Measurements from ENCODE around the gene PSMD1.

The PSMD1 gene

GRCh38 chr2:231047923-231048915 is 8.4 kb upstream of the PSMD1 start:
- Histone ChIP-seq H3K36me3 (ENCODE audit: control insufficient read depth in 1 of 2, insufficient read depth in 2 of 2, low read length in 2 of 2) (no peaks in the 10 kb centered on the region), H3K4me3 (ENCODE audit: low read depth in 1 of 2, low read length in 2 of 2) (no peak overlapping the region), H3K9me3 (ENCODE audit: control insufficient read depth in 1 of 2, low read length in 2 of 2) (no peaks in the 10 kb centered on the region), H3K27me3 (ENCODE audit: low read depth, low read length) (no peaks in the 10 kb centered on the region), H3K4me1 (ENCODE audit: control insufficient read depth in 1 of 2, insufficient read depth in 2 of 2, low read length in 2 of 2) (no peaks in the 10 kb centered on the region), H3K27ac (ENCODE audit: low read length) (no peak overlapping the region)

GRCh38 chr2:231049286-231050017 is 7.2 kb upstream of the PSMD1 start:
- Histone ChIP-seq H3K36me3 (ENCODE audit: control insufficient read depth in 1 of 2, insufficient read depth in 2 of 2, low read length in 2 of 2) (no peaks in the 10 kb centered on the region), H3K9me3 (ENCODE audit: control insufficient read depth in 1 of 2, low read length in 2 of 2) (no peaks in the 10 kb centered on the region), H3K4me3 (ENCODE audit: low read depth in 1 of 2, low read length in 2 of 2) (no peak overlapping the region), H3K27ac (ENCODE audit: low read length) (no peak overlapping the region), H3K27me3 (ENCODE audit: low read depth, low read length) (no peaks in the 10 kb centered on the region), H3K4me1 (ENCODE audit: control insufficient read depth in 1 of 2, insufficient read depth in 2 of 2, low read length in 2 of 2) (no peaks in the 10 kb centered on the region)

DNA sequence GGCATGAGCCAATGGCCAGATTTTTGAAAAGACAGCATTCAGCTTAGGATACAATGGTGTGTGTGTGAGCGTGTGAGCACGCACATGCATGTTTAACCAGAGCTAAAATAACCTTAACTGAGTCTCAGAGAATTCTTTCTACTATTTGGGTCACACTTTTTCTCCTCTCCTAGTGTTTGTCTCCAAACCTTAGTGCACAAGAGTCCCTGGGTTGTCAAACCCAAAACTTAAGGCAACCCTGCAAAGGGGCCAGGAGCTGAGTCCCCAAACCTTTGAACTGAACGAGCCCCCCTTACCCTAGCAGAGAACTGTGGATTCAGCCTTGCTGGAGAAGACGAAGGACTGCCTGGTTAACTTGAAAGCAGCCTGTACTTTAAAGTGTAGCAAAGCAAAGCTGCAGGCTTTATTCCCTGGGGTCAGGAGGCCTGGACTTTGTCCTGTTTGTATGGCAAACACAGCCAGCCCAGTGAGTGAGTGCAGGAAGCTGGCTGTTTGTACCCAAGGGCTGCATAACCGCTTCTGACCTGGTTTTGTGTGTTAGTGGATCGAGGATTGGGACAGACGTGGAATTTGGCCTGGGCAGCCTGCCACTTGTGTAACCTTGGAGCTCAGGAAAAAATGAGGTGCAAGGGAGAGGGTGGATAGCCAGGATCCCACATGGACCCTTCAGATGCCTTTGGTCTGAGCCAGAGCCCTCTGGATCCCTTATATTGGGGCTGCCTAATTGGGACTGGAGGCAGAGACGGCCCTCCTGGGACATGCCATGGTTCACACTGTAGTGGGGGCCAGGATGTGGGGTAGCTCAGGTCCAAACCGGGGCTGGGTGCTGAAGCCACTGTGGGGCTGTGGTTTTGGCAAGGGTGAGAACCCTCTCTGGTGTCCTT is 6.4 kb upstream of the PSMD1 start:
- Histone ChIP-seq H3K4me1 (ENCODE audit: control insufficient read depth in 1 of 2, insufficient read depth in 2 of 2, low read length in 2 of 2) (no peaks in the 10 kb centered on the region), H3K36me3 (ENCODE audit: control insufficient read depth in 1 of 2, insufficient read depth in 2 of 2, low read length in 2 of 2) (no peaks in the 10 kb centered on the region), H3K27me3 (ENCODE audit: low read depth, low read length) (no peaks in the 10 kb centered on the region), H3K27ac (ENCODE audit: low read length) (no peak overlapping the region), H3K9me3 (ENCODE audit: control insufficient read depth in 1 of 2, low read length in 2 of 2) (no peaks in the 10 kb centered on the region), H3K4me3 (ENCODE audit: low read depth in 1 of 2, low read length in 2 of 2) (no peak overlapping the region)

GRCh38 chr2:231051116-231051515 is 5.6 kb upstream of the PSMD1 start:
- Histone ChIP-seq H3K9me3 (ENCODE audit: control insufficient read depth in 1 of 2, low read length in 2 of 2) (no peaks in the 10 kb centered on the region), H3K4me3 (ENCODE audit: low read depth in 1 of 2, low read length in 2 of 2) (no peak overlapping the region), H3K4me1 (ENCODE audit: control insufficient read depth in 1 of 2, insufficient read depth in 2 of 2, low read length in 2 of 2) (no peaks in the 10 kb centered on the region), H3K27me3 (ENCODE audit: low read depth, low read length) (no peaks in the 10 kb centered on the region), H3K27ac (ENCODE audit: low read length) (no peak overlapping the region), H3K36me3 (ENCODE audit: control insufficient read depth in 1 of 2, insufficient read depth in 2 of 2, low read length in 2 of 2) (no peaks in the 10 kb centered on the region)

DNA sequence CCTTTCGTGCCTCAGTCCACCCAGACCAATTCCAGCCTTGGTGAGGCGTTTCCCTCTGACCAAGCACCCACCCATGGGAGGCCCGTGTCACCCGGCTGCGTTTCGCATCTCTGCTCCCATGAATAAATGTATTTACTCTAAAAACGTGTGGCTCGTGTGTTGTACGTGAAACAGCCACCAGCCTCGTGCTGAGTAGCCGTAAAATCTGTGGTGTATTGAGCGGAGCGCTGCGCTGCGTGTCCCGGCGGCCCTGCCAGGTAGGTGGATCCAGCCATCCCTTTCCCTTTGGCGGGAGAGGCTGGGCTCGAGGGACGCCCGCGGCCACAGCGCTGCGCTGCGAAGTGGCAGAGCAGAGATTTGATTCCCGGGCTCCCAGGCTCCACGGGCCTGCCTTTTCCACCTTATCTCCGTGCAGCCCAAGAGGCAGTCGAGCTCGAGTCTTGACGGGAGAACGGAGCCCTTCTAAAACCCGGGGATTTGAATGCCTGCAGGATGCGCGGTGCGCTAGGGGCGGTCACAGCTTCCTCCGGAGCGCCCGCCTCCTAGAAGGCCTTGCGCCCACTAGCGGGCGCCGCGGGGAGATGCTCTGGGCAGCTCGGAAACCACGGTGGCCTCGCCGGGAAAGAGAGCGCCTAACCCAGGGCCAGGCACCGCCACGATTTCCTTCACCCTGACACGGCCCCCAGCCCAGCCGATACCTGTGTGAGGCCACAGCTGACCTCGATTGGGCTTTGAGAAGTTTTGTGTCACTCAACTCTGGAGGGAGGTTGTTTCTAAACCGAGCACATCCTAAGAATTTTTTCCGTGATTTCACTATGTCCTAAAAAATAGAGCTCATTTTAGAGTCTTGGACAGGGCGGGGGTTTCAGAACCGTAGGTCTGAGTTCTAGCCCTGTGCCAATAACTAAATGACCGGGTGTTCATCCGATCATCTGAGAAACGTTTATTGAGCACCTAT is 3.9 kb upstream of the PSMD1 start:
- H3K27ac ChIP-seq (ENCODE audit: low read length) = no peak overlapping the region
- H3K27me3 ChIP-seq (ENCODE audit: low read depth, low read length) = no peaks in the 10 kb centered on the region

DNA sequence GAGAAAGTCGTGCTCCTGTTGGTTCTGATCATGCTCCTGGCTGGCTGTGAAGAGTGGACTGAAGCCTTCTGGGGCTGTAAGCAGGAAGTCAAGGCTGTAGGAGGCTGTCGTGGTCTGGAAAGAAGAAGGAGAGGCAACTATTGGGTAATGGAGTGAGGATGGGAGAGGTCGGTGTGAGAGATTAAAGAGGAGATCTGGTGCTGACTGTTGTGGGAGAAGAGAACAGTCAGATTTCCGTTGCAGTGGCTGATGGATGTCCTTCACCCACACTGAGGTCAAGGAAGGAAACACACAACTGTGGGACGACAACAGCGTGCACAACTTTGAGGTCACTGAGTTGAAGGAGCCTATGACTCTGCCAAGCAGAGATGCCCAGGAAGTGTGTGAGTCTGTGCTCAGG is 2.8 kb upstream of the PSMD1 start:
- Histone ChIP-seq H3K36me3 (ENCODE audit: control insufficient read depth in 1 of 2, insufficient read depth in 2 of 2, low read length in 2 of 2) (peaks cover 0 to 7% of the 10 kb centered on the region in 2 donors), H3K9me3 (ENCODE audit: control insufficient read depth in 1 of 2, low read length in 2 of 2) (no peaks in the 10 kb centered on the region), H3K27me3 (ENCODE audit: low read depth, low read length) (no peaks in the 10 kb centered on the region), H3K4me1 (ENCODE audit: control insufficient read depth in 1 of 2, insufficient read depth in 2 of 2, low read length in 2 of 2) (peaks cover 14 to 18% of the 10 kb centered on the region in 2 donors), H3K4me3 (ENCODE audit: low read depth in 1 of 2, low read length in 2 of 2) (no peak overlapping the region), H3K27ac (ENCODE audit: low read length) (no peak overlapping the region)

More for the DNA sequence above, 3.9 kb upstream of the PSMD1 start:
- Histone ChIP-seq H3K36me3 (ENCODE audit: control insufficient read depth in 1 of 2, insufficient read depth in 2 of 2, low read length in 2 of 2) (peaks cover 0 to 7% of the 10 kb centered on the region in 2 donors), H3K4me1 (ENCODE audit: control insufficient read depth in 1 of 2, insufficient read depth in 2 of 2, low read length in 2 of 2) (peaks cover 3 to 7% of the 10 kb centered on the region in 2 donors), H3K4me3 (ENCODE audit: low read depth in 1 of 2, low read length in 2 of 2) (peak overlapping the region; percentile 67 to 79), H3K9me3 (ENCODE audit: control insufficient read depth in 1 of 2, low read length in 2 of 2) (no peaks in the 10 kb centered on the region)

GRCh38 chr2:231057590-231057989 is 923 bp downstream of the PSMD1 start:
- no peaks in the 10 kb centered on the region for H3K9me3 ChIP-seq (ENCODE audit: control insufficient read depth in 1 of 2, low read length in 2 of 2)
- peaks cover 4 to 20% of the 10 kb centered on the region in 2 donors for H3K36me3 ChIP-seq (ENCODE audit: control insufficient read depth in 1 of 2, insufficient read depth in 2 of 2, low read length in 2 of 2)
- H3K4me1 ChIP-seq (ENCODE audit: control insufficient read depth in 1 of 2, insufficient read depth in 2 of 2, low read length in 2 of 2) = peaks cover 15 to 30% of the 10 kb centered on the region in 2 donors
- peak overlapping the region; percentile 80 for H3K27ac ChIP-seq (ENCODE audit: low read length)
- no peaks in the 10 kb centered on the region for H3K27me3 ChIP-seq (ENCODE audit: low read depth, low read length)
- H3K4me3 ChIP-seq (ENCODE audit: low read depth in 1 of 2, low read length in 2 of 2) = peak overlapping the region; percentile 87 to 98

DNA sequence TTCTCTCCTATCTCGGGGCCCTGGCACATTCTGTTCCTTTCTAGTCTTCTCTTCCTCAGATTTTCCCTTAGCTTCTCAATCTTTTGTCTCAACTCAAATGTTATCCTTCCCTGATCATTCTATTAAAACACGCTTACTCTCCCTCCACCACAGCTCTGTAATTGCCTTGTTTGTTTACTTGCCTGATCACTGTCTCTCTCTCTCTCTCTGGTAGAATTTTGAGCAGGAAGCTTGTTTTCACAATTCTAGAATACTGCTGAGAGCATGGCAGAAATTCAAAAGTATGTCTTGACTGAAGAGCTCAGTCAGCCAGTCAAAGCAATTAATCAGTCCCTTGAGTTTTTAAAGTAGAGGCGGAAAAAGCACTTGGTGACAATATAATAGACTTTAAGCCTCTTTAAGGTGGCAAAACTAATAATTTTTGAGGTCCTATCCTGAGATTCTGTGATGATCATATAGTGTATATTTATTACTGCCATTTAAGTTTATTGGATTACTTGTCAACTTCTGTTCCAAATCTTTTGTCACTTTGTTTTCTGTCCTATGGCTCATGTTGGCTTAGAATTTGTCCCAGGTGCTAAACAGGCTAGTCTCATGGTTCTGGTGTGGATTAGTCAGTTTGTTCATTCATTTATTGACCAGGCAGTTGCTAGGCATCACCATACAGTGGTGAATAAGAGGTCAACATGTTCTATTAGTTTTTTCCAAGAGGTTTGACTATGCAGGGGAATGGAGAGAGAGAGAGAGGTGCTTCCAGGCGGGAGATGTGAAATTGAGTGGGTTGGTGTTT is 2.3 kb downstream of the PSMD1 start:
- H3K27ac ChIP-seq (ENCODE audit: low read length) = peak overlapping the region; percentile 19
- peak overlapping the region; percentile 87 to 98 for H3K4me3 ChIP-seq (ENCODE audit: low read depth in 1 of 2, low read length in 2 of 2)
- H3K27me3 ChIP-seq (ENCODE audit: low read depth, low read length) = no peaks in the 10 kb centered on the region
- peaks cover 15 to 30% of the 10 kb centered on the region in 2 donors for H3K4me1 ChIP-seq (ENCODE audit: control insufficient read depth in 1 of 2, insufficient read depth in 2 of 2, low read length in 2 of 2)
- H3K36me3 ChIP-seq (ENCODE audit: control insufficient read depth in 1 of 2, insufficient read depth in 2 of 2, low read length in 2 of 2) = peaks cover 17 to 33% of the 10 kb centered on the region in 2 donors
- no peaks in the 10 kb centered on the region for H3K9me3 ChIP-seq (ENCODE audit: control insufficient read depth in 1 of 2, low read length in 2 of 2)

GRCh38 chr2:231059756-231060155 is 3.1 kb downstream of the PSMD1 start:
- Histone ChIP-seq H3K4me1 (ENCODE audit: control insufficient read depth in 1 of 2, insufficient read depth in 2 of 2, low read length in 2 of 2) (peaks cover 15 to 30% of the 10 kb centered on the region in 2 donors), H3K4me3 (ENCODE audit: low read depth in 1 of 2, low read length in 2 of 2) (no peak overlapping the region), H3K27me3 (ENCODE audit: low read depth, low read length) (no peaks in the 10 kb centered on the region), H3K9me3 (ENCODE audit: control insufficient read depth in 1 of 2, low read length in 2 of 2) (no peaks in the 10 kb centered on the region), H3K36me3 (ENCODE audit: control insufficient read depth in 1 of 2, insufficient read depth in 2 of 2, low read length in 2 of 2) (peaks cover 24 to 41% of the 10 kb centered on the region in 2 donors), H3K27ac (ENCODE audit: low read length) (no peak overlapping the region)

All from muscle layer of duodenum (tissue), 2 donors.